GM23338 (cell line): Measurements from ENCODE around the gene PFKFB3. TPM values are rescaled to one million over a fixed set of nuclear protein-coding genes. Genes with fewer than 3 reads are reported as not detected.

ENCODE experiments used
- ATAC-seq: fragments of 200-7000 bp; cut with Tn5 transposase; 3 replicates; pipeline ENCODE4 v1.9.1; 2020
- DNase-seq: peaks from one replicate; pipeline ENCODE4 v3.0.0-alpha.2; 2015; ENCODE audit warnings: low spot score
- H2AFZ ChIP-seq: fragments of 200-600 bp; sonication (generic); 2 replicates; pipeline ENCODE4 v1.8.0; 2016; ENCODE audit warnings: antibody characterized with exemption, mild to moderate bottlenecking, moderate library complexity
- H3F3A ChIP-seq: fragments of 200-600 bp; sonication (generic); replicated peaks from 2 replicates; pipeline ENCODE4 v1.8.0; 2017; ENCODE audit warnings: antibody characterized with exemption, mixed run types, low read depth
- H3K27ac ChIP-seq: fragments of 200-600 bp; sonication (generic); 2 replicates; pipeline ENCODE4 v1.6.1; 2016; ENCODE audit warnings: low read depth
- H3K27me3 ChIP-seq: fragments of 200-600 bp; sonication (generic); 2 replicates; pipeline ENCODE4 v1.8.0; 2016; ENCODE audit warnings: mild to moderate bottlenecking, mixed run types, moderate library complexity; ENCODE audit not compliant: insufficient read depth
- H3K36me3 ChIP-seq: fragments of 200-600 bp; sonication (generic); 2 replicates; pipeline ENCODE4 v1.8.0; 2016; ENCODE audit warnings: mild to moderate bottlenecking; ENCODE audit not compliant: insufficient read depth
- H3K4me1 ChIP-seq: fragments of 200-600 bp; sonication (generic); 2 replicates; pipeline ENCODE4 v1.8.0; 2016; ENCODE audit warnings: mild to moderate bottlenecking, moderate library complexity; ENCODE audit not compliant: insufficient read depth
- H3K4me2 ChIP-seq: fragments of 200-600 bp; sonication (generic); 2 replicates; pipeline ENCODE4 v1.7.1; 2017; ENCODE audit warnings: mixed run types
- H3K4me3 ChIP-seq: fragments of 200-600 bp; sonication (generic); 2 replicates; pipeline ENCODE4 v1.6.1; 2016; ENCODE audit warnings: mixed run types
- H3K79me2 ChIP-seq: fragments of 200-600 bp; sonication (generic); replicated peaks from 2 replicates; pipeline ENCODE4 v1.8.0; 2017; ENCODE audit warnings: mild to moderate bottlenecking; ENCODE audit not compliant: insufficient read depth
- H3K9me2 ChIP-seq: fragments of 200-600 bp; sonication (generic); 2 replicates; pipeline ENCODE4 v1.8.0; 2017; ENCODE audit not compliant: insufficient read depth
- H4K20me1 ChIP-seq: fragments of 200-600 bp; sonication (generic); replicated peaks from 2 replicates; pipeline ENCODE4 v1.8.0; 2017; ENCODE audit warnings: mild to moderate bottlenecking; ENCODE audit not compliant: insufficient read depth
- H3K27ac Mint-ChIP-seq: 2 replicates; pipeline ENCODE4 v1.8.0; 2020; ENCODE audit warnings: inconsistent platforms, mild to moderate bottlenecking, moderate library complexity, mixed read lengths
- H3K27me3 Mint-ChIP-seq: 3 replicates; pipeline ENCODE4 v1.8.0; 2022; ENCODE audit warnings: low read depth, mild to moderate bottlenecking, moderate library complexity, mixed read lengths, inconsistent platforms; ENCODE audit not compliant: insufficient read depth, poor library complexity
- H3K36me3 Mint-ChIP-seq: 3 replicates; pipeline ENCODE4 v1.8.0; 2021; ENCODE audit warnings: low read depth, mild to moderate bottlenecking, inconsistent platforms, moderate library complexity, mixed read lengths
- H3K4me1 Mint-ChIP-seq: 3 replicates; pipeline ENCODE4 v1.8.0; 2020; ENCODE audit warnings: mild to moderate bottlenecking, inconsistent platforms, mixed read lengths
- H3K4me3 Mint-ChIP-seq: 3 replicates; pipeline ENCODE4 v1.8.0; 2021; ENCODE audit warnings: moderate library complexity, mild to moderate bottlenecking, inconsistent platforms, mixed read lengths
- H3K9me3 Mint-ChIP-seq: 3 replicates; pipeline ENCODE4 v1.8.0; 2020; ENCODE audit warnings: moderate library complexity, mild to moderate bottlenecking, inconsistent platforms, mixed read lengths
- CTCF ChIP-seq, 2 experiments: fragments of 200-600 bp in 1 of 2; sonication (generic) in 1 of 2; conservative IDR thresholded peaks; 2 replicates each; pipeline versions ENCODE4 v1.5.1 to v1.6.1; 2016 to 2017; ENCODE audit warnings: antibody characterized with exemption in 2 of 2, low read depth in 2 of 2, mild to moderate bottlenecking in 2 of 2, moderate library complexity in 1 of 2
- ETS1 ChIP-seq: IDR thresholded peaks from 2 replicates; pipeline ENCODE4 v1.6.1; 2016; ENCODE audit warnings: antibody characterized with exemption
- EZH2 ChIP-seq: fragments of 200-600 bp; sonication (generic); IDR thresholded peaks from one replicate; pipeline ENCODE4 v1.8.0; 2017; ENCODE audit warnings: antibody characterized with exemption, mild to moderate bottlenecking, low read depth; ENCODE audit not compliant: unreplicated experiment
- JUNB ChIP-seq: IDR thresholded peaks from one replicate; pipeline ENCODE4 v1.6.1; 2016; ENCODE audit warnings: antibody characterized with exemption; ENCODE audit not compliant: unreplicated experiment
- NANOG ChIP-seq: IDR thresholded peaks from 2 replicates; pipeline ENCODE4 v1.6.1; 2016; ENCODE audit warnings: antibody characterized with exemption, borderline replicate concordance
- POLR2AphosphoS5 ChIP-seq: IDR thresholded peaks from 2 replicates; pipeline ENCODE4 v1.6.1; 2016; ENCODE audit warnings: antibody characterized with exemption, low read depth
- REST ChIP-seq: IDR thresholded peaks from one replicate; pipeline ENCODE4 v1.6.1; 2018; ENCODE audit warnings: antibody characterized with exemption; ENCODE audit not compliant: unreplicated experiment
- STAT1 ChIP-seq: IDR thresholded peaks from one replicate; pipeline ENCODE4 v1.6.1; 2016; ENCODE audit warnings: antibody characterized with exemption; ENCODE audit not compliant: unreplicated experiment
- ZNF114 ChIP-seq: fragments of 250-450 bp; sonication (Bioruptor Pico); IDR thresholded peaks from 2 replicates; pipeline ENCODE4 v1.5.0; 2020; ENCODE audit warnings: mild to moderate bottlenecking, moderate library complexity
- ZNF462 ChIP-seq: fragments of 250-450 bp; sonication (Bioruptor Pico); IDR thresholded peaks from 2 replicates; pipeline ENCODE4 v1.5.0; 2020; ENCODE audit warnings: mild to moderate bottlenecking, moderate library complexity
- polyA plus RNA-seq: library from polyadenylated mRNA; unstranded; fragments of >200 nt; fragmentation: Nextera tagmentation; extraction: Ambion mirVana; gene quantifications from 2 replicates; pipeline ENCODE4 v1.2.1, GENCODE V29; 2016
- total RNA-seq: library from RNA; depleted of rRNA; stranded (reverse); fragments of >200 nt; shearing (Covaris generic); gene quantifications from 2 replicates; pipeline ENCODE4 v1.2.3, GENCODE V29; 2014

PFKFB3 gene
- total and polyA plus RNA-seq, 2 experiments from 2014 or later, result 9.5 to 26.8 TPM

- no peaks in the 10 kb centered on the region for H3K79me2 ChIP-seq
- no peaks in the 10 kb centered on the region for H3K27me3 ChIP-seq
- no peak overlapping the region for H3K4me3 ChIP-seq
- Mint-ChIP-seq H3K9me3 (no peaks in the 10 kb centered on the region), H3K27ac (no peak overlapping the region), H3K4me1 (no peaks in the 10 kb centered on the region), H3K4me3 (no peak overlapping the region), H3K36me3 (no peaks in the 10 kb centered on the region; the same call in 2 of the 3 replicates), H3K27me3 (peaks cover 1% of the 10 kb centered on the region)
- H4K20me1 ChIP-seq, result no peaks in the 10 kb centered on the region; the same call in 1 of the 2 replicates
- no peak overlapping the region for H3K27ac ChIP-seq
- no peaks in the 10 kb centered on the region for H3K36me3 ChIP-seq
- no peak for DNase-seq
- no peak for ATAC-seq
- no peak overlapping the region for H2AFZ ChIP-seq
- H3K4me1 ChIP-seq, result no peaks in the 10 kb centered on the region
- no peak overlapping the region for H3K4me2 ChIP-seq
- no peak for TF ChIP-seq ZNF462
- TF ChIP-seq POLR2AphosphoS5, result no peak
- TF ChIP-seq JUNB, result no peak
- no peak for TF ChIP-seq STAT1
- no peak for TF ChIP-seq NANOG
- TF ChIP-seq EZH2, result no peak
- TF ChIP-seq ETS1, result no peak
- no peak for TF ChIP-seq ZNF114 (CRISPR knock-in tag)
- no peak for TF ChIP-seq REST
- no peak for TF ChIP-seq CTCF (conservative IDR thresholded peaks at IDR 0.05; ENCODE audit: low read depth in 2 of 2)
- H3K9me2 ChIP-seq, result no peaks in the 10 kb centered on the region
- H3F3A ChIP-seq, result no peaks in the 10 kb centered on the region
These were observed 15.9 kb upstream of the PFKFB3 start for GRCh38 chr10:6186894-6187256.
